GM19438 (cell line): ENCODE results near the gene MAGI2.

ENCODE experiments used
- ATAC-seq: cut with Tn5 transposase; IDR thresholded peaks from one replicate; pipeline ENCODE4 v1.9.1; 2021; ENCODE audit warnings: low read depth; ENCODE audit not compliant: unreplicated experiment

The MAGI2 gene

DNA sequence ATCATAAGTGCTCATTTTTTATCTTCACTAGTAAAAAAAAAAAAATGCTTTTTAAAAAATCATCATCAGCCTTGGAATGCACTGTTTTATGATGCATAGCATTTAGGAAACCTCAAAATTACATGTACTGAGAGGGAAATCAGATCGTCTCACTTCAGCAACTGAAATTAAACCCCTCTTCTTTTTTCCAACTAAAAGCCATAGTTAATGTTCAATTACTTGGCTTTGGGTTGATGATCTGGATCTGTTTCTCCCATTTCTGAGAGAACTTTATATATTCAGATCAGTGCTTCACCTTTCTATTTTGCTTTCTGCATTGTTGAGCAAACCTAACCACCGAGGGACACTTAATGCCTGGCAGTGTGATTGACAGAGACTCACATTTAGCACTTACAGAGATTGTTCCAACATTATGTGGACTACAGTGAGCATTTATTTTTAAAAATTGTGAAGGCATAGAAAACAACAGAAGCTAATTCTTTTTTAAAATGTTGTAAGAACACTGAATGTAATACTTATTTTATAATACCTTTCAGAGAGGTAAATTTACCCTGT is 976.5 kb downstream of the MAGI2 start:
- no peak for ATAC-seq

DNA sequence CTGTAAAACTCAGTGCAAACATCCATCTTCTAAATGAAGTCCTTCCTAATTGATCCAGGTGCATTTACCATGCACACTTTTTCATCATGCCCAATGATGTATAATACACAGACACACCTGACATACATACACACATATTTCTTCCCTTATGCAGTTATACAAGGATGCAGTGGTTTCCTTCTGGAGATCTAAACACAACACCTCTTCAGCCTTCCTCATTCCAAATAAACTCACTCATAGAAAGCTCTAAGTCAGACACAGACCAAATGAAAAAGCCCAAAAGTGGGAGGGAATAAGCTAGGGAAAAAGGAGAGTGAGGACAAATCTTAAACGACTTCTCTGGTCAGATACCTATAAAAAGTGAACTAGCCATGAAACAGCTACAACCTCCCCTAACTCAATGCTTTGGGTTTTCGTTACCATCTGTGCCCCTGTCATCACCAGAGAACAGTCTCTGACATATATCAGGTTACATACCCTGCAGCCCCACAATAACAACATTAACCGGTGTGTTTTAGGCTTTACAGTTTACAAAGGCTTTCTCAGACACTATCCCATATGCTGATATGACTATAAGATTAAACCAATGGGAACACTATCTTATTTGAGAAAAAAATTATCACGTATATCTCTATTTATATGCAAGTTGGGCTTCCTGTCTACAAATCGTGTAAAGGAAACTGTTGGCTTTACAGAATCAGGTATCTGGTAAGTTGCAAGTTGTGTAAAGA is 979.7 kb downstream of the MAGI2 start:
- ATAC-seq: no peak

DNA sequence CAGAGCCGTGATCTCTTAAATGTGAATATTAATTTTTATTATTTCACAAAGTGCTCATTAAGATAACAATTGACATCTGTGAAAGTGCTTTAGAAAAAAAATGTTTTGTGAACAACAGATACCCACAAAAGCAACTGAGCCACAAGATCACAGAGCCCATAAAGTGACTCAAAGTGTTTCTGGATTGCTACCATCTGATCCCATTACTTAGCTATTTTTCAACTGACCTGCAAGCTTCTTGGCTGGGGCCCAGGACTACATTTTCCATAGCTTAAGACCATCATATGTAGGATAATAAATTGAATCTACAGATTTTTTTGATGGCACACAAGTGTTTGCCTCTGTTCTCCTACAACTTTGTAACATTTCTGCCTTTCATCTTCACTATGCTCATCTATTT is 980.4 kb downstream of the MAGI2 start:
- no peak for ATAC-seq

DNA sequence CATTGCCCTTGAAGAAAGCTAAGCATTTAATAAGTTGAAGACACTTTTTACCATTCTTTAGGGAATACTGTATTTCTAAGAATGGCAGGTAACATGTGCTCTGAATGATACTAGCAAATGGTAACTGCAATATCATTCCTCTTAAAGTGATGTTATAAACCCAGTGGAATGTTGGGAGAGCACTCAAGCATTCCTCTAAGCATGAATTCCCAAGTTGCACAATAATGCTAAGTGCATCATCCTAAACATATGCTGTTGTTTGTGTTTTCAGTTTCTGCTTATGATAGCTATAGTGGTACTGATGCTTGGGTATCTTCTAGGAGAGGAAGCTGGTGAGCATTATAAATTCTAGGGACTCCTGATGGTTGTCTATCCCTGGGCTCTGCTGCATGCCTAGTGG is 980.9 kb downstream of the MAGI2 start:
- no peak for ATAC-seq

DNA sequence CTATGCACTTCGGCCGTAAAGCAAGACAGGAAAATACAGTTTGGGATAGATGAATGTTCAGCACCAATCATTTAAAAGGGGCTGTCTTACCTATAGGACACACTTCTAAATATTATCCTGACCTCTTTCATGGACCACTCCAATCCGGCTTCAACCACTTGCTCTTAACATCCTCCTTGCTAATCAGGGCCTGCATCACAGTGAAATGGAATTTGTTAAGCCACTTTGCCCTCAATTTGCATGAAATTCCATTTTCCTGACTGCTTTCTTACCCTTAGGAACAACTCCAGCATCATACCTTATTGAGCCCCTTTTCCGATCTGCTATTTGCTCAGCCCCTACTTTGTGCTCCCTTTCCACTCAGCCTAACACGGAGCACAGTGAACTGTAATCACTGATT is 987.6 kb downstream of the MAGI2 start:
- ATAC-seq: no peak

DNA sequence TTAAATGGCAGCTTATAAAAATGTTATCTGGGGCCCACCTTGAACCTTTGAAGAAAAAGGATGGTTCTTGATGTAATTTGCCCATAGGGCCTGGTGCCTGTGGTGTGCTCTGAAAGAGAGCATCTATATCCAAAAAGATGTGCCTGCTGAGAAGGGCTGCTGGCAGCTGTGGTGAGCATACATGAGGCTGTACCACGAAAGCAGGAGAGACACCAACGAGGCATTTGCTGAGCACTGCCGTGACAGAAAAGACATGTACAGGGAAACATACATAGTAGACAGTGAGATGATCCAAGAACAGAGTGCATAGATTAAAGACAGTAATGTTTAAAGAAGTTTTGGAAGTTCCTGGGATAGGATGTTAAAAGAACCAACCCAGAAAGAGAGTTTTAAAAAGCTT is 990.4 kb downstream of the MAGI2 start:
- ATAC-seq: no peak

DNA sequence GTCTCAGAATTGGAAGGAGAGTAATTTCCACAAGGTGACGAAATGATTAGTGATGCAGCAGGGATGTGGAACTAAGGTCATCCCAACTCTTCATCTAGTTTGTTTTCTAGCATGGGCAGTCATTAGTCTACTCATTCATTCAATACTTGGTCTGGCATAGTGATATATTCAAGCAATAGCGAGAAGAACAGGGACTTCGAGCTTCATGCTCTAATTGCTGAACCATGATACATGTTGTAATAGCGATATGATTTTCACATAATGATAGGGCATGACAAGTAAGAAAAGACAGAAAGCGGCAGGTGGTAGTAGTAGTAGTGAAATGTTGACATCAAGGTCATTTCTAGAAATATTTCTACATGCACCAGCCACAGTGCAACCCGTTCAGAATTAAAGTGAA is 1002.8 kb downstream of the MAGI2 start:
- no peak for ATAC-seq

DNA sequence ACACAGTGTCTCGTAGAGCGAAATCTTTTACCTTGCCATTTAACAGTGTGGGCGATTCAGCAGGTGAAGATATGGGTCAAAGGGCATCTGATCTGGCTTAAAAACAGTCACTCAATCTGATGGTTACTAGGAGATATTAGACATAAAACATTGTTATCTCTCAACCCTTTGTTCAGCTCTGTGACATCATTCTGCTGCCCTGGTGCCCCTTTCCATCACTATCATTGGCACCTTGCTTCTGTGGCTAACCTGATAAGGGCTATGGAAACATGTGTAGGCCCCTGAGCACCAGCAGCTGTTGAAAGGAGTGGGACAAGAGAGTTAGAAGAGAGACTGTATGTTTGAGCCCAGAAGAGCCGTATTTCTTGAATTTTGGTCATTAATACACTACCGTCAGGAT is 1004.6 kb downstream of the MAGI2 start:
- ATAC-seq: no peak

DNA sequence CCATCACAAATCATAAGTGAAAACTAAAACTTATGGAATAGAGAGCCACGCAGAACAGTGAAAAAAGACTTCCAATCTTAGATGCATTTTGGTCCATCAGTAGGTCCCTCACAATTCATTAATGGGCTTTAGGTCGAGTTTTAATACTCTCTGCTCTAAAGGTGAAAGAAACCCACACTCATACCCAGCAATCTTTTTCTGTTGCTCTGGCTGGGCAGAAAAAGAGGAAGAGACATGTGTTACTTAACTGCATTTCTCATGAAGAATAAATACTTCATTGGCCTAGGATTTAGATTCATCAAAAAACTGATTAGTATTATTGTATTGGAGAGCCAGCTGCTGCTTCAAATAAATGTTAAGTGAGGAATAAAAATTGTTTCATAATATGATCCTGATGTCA is 1009.2 kb downstream of the MAGI2 start:
- no peak for ATAC-seq

DNA sequence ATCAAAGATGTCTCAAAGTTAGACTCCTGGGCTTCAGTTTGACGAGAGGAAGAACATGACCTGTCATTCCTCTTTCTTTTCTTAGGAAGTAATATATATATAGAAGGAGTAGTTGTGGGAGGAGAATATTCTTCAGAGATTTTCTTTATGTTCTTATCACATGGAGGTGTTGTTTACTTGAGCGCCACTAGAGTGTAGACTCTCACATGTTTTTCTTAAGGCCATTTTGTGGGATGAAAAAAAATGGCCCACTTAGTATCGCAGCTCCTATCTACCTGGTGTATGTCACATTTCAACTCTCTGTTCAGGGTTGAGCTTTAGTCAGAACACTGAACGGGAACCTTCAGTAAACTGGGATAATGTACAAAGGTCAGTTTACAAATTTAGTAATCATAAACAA is 1009.7 kb downstream of the MAGI2 start:
- ATAC-seq: no peak

DNA sequence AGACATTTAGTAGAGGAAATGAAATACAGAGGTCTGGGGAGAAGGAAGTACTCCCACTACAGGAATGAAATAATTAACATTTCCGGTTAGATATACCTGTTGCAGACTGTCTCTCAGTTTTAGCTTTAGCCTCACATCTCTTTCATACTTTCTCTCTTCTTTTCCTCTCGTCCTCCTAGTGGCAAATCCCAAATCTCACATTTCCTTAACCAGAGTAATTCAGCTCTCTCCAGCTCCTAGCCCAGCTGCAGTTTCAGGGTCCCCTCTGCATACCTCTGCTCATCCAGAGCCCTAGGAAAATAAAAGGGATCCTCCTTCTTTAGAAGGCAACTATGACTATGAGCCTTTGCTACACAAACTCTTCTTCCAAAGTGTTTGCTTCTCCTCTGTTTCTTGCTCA is 1011.7 kb downstream of the MAGI2 start:
- ATAC-seq: no peak

DNA sequence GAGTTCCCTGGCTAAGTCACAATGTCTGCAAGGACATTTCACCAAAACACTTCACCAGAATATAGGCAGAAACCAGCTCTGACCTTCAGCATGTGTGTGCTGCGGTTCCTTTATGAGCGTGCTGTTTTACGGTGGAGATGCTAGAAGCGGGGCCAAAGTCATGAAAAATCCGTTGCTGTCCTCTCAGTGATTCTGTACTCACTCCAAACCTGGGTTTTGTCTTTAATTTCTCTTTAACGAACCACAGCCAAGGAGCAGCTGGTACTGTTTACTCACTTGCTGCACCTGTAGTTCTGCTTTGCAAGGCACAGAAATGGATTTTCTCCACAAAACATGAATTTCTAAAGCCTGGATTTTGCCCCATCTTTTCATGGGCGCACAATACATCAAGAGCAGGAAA is 1015.0 kb downstream of the MAGI2 start:
- ATAC-seq: no peak

DNA sequence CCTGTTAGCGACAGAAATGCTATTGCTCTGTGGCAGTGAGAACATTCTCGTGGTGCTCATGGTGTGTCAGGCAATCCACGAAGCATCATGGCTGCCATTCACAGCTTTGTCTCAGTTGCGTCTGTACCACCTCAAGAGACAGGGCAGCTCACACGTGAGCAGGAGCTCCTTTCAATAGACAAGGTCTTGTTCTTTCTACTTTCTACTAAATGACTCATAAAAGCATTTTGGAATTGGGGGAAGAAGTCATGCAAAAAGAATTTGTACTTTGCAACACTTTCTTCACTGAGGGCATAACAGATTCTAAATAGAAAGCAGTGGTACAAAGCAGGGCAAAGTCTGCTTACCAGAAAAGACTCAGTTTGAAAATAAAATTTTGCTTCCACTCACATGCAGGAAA is 1016.3 kb downstream of the MAGI2 start:
- no peak for ATAC-seq

DNA sequence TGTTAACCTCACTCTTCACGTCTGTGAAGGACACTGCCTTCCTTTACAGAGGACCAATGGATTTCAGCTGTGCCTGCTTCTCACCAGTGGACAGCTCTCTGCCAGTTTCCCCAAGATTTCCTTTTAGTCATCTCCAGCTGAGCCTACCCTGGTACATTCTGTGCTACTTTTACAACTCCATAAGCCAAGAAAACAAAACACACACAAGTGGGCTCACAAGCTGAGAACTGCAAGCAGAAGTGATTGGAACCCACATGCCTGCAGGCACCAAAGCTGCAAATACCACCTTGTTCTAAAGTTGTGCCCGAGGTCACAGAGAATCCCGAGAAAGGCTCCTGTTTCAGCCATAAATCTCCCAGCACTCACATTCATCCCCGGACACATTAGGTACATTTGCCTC is 1018.1 kb downstream of the MAGI2 start:
- ATAC-seq: no peak

DNA sequence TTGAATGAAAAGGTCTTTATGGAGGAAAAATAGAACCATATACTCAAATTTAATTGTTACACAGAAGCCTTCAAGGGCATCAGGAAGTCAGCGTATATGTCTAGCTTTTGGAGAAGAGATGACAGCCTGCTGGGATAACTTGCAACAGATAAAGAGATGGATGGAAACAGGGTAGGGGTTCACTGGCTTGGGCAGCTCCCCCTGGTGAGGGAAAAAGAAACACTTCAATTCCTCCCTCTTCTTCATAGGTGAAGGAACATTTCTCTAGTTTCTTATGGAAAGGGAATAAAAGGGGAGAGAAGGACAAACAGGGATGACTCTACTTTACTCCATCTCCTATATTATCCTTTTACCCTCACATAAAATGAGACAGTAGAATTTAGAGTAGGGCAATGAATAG is 1019.2 kb downstream of the MAGI2 start:
- no peak for ATAC-seq

DNA sequence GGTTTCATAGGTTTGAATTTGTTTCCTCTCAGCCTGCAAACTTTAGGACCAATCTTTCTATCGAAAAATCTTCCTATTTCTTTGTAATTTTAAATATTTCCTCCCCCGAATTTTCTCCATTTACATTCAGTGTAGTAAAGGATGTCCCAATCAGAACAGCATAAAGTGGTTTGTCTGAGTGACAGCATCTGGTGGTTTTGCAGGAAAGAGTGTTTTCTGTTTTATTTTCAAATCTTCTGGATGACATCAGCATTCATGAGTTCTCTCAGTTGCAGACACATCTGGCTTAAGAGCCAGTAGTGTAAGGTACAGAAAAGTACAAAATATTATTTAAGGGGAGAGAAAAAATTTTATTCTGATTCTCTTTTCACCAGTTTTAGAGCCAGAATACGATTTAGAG is 1020.0 kb downstream of the MAGI2 start:
- no peak for ATAC-seq

DNA sequence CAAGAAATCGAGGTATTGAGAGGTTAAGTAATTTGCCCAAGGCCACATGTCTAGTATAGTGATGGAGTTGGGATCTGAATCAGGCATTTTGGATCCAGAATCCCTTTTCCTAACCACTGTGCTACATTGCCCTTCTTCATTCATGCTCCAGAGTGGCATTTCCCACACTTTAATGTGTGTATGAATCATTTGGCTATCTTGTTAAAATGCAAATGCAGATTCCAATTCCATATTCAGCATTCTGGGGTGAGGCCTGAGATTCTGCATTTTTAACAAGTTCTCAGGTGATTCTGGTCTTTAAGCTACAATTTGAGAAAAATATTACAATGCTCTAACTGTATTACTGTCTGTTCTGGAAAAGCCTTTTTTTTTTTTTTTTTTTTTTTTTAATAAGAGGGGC is 1023.6 kb downstream of the MAGI2 start:
- no peak for ATAC-seq

DNA sequence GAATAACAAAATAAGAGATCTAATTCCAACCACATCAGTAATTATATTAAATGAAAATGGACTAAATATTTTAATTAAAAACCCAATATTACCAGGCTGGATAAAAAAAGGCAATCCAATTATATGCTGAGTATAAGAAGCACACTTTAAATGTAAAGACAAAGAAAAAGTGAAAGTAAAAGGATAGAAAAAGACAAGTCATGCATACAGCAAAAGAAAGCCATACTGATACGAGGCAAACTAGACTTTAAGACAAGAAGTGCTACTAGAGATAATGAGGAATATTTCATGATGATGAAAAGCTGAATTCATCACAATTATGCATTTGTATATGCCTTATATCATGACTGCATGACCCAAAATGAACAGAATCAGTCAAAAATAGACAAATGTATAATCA is 1026.3 kb downstream of the MAGI2 start:
- no peak for ATAC-seq

DNA sequence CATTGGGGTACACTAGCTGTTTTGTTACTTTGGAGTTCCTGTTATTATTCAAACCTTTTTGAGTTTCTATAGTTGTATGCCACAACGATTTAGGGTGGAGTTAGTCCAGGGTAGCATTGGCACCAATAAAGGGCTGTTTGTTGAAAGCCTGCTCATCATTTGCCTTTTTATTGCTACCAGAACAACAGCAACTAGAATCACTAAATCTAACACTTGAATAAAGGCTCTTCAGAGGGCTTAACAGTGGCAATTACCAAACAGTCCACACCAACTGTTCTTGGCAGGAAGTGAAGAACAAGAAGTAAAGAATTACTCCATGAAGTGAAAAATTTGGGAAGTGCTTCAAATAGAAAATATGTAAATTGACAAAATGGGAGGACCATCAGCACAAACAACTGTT is 1033.5 kb downstream of the MAGI2 start:
- no peak for ATAC-seq

DNA sequence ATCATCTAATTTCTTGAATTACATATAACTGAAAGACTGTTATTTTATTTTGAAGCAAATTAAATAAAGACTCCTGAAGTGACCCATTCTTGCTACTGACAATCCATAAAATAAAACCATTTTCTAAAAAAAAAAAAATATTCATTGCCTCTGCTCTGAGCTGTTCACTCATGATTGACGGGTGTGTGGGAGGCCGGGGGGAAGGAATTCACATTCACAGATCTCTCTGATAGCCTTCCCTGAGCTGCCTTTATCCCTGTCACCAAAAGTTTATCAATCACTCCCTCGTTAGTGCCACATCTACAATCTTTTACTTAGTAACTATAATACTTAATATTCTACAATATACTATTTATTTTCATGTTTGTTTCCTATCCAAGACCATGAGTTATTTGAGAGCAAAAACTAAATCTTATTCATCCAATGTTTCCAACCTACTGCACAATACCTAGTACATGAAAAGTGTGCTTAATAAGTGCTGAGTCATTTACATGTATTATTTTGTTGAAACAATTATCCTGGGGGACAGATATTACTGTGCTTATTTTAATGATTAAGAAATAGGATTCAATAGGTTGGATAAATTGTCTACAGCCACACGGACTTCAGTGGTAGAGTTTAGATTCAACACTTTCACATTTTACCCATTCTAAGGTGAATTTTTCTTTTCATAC is 1036.2 kb downstream of the MAGI2 start:
- no peak for ATAC-seq

DNA sequence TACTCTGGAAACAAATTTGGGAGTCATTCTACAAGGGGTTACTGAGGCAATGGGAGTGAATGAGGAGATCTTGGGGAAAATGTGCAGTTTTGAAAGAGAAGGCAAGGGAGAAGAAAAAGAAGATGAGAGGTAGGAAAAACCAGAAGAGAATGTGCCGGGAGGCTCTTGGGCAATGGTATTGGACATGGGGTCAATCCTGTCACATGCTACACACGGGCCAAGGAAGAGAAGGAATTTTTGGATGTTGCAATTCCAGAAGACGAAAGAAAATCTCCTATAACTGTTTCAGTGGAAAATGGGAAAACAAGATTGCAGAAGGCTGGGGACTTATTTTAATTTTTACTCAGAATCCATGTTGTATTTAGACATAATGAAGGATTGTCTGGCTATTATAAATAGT is 1039.9 kb downstream of the MAGI2 start:
- no peak for ATAC-seq

DNA sequence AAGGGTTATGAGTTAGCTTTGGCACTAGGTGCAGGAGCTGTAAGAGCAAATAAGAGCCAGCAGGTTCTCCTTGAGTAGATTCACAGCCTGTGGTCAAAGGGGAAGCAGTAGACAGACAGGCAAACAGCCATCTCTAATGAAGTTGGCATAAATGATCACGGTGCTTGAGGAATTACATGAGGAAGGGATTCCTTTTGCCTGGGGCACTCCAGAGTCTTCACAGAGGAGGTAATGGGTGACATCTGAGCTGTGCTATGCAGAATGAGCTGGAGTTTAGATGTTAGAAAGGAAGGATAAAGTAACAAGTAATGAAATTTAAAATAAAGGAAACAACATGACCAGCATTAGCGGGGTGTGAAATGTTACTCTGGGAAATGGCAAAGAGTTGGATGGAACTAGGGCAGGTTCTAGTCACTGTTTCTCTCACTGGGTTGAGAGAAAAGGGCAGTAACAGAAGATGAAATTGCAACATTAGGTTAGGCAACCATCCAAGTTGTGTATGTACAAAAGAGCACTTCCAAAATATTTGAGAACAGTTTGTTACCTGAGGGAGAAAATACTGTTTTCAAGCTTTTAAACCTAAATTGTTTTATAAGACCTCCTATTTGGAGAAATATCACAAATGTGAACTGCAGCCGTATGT is 1041.1 kb downstream of the MAGI2 start:
- ATAC-seq: no peak
